SU-DHL-6 (cell line): ENCODE results near the gene PRTG.

ENCODE experiments used
- H2AFZ ChIP-seq: fragments of 200-600 bp; sonication (generic); 2 replicates; pipeline ENCODE4 v1.6.1; 2014; ENCODE audit warnings: low read depth, mild to moderate bottlenecking, moderate library complexity, mixed read lengths, antibody characterized with exemption, low read length; ENCODE audit not compliant: severe bottlenecking
- H3F3A ChIP-seq: fragments of 200-600 bp; shearing (Covaris generic); 2 replicates; pipeline ENCODE4 v1.6.0; 2016; ENCODE audit warnings: antibody characterized with exemption, mild to moderate bottlenecking; ENCODE audit not compliant: insufficient read depth
- H3K27ac ChIP-seq: fragments of 200-600 bp; sonication (generic); 2 replicates; pipeline ENCODE4 v1.5.1; 2016; ENCODE audit warnings: low read depth, mild to moderate bottlenecking, low read length, moderate library complexity, mixed read lengths
- H3K27me3 ChIP-seq: fragments of 200-600 bp; sonication (generic), shearing (Covaris generic); 2 replicates; pipeline ENCODE4 v1.6.0; 2014; ENCODE audit warnings: mild to moderate bottlenecking, low read length
- H3K36me3 ChIP-seq: fragments of 200-600 bp; sonication (generic); 2 replicates; pipeline ENCODE4 v1.6.1; 2014; ENCODE audit warnings: mild to moderate bottlenecking, low read length, mixed read lengths
- H3K4me2 ChIP-seq: fragments of 300-600, 200-600 bp; shearing (Covaris generic), sonication (generic); 2 replicates; pipeline ENCODE4 v1.6.0; 2014; ENCODE audit warnings: low read length, low read depth, mild to moderate bottlenecking; ENCODE audit not compliant: poor library complexity, severe bottlenecking
- H3K4me3 ChIP-seq: fragments of 200-600 bp; sonication (generic); 2 replicates; pipeline ENCODE4 v1.5.1; 2014; ENCODE audit warnings: antibody characterized with exemption, low read length, mild to moderate bottlenecking, mixed read lengths; ENCODE audit not compliant: insufficient read depth, poor library complexity, severe bottlenecking
- H3K79me2 ChIP-seq: fragments of 200-600 bp; sonication (generic); 2 replicates; pipeline ENCODE4 v1.6.1; 2014; ENCODE audit warnings: mild to moderate bottlenecking, low read length, moderate library complexity; ENCODE audit not compliant: insufficient read depth
- H3K9ac ChIP-seq: fragments of 200-600 bp; sonication (generic); 2 replicates; pipeline ENCODE4 v1.7.0; 2014; ENCODE audit warnings: mild to moderate bottlenecking, low read length
- H3K9me2 ChIP-seq: fragments of 200-600 bp; sonication (generic); replicated peaks from 2 replicates; pipeline ENCODE4 v1.6.1; 2014; ENCODE audit warnings: low read length; ENCODE audit not compliant: insufficient read depth
- H3K9me3 ChIP-seq: fragments of 200-600 bp; sonication (generic); 2 replicates; pipeline ENCODE4 v1.6.1; 2014; ENCODE audit warnings: low read length, mixed read lengths; ENCODE audit not compliant: insufficient read depth
- H4K20me1 ChIP-seq: fragments of 200-600 bp; sonication (generic); 2 replicates; pipeline ENCODE4 v1.6.1; 2014; ENCODE audit warnings: low read depth, mild to moderate bottlenecking, antibody characterized with exemption, low read length, moderate library complexity, mixed read lengths
- EZH2phosphoT487 ChIP-seq: fragments of 200-600 bp; sonication (generic), shearing (Covaris generic); conservative IDR thresholded peaks from 2 replicates; pipeline ENCODE4 v1.6.1; 2018; ENCODE audit warnings: mild to moderate bottlenecking, antibody characterized with exemption, low read length, moderate library complexity, mixed read lengths
- TF ChIP-seq, protein P1 (sequence below): fragments of 200-600 bp; sonication (generic); IDR thresholded peaks from one replicate; pipeline ENCODE4 v1.5.1; 2017; ENCODE audit warnings: antibody characterized with exemption, mild to moderate bottlenecking, low read length, moderate library complexity; ENCODE audit not compliant: insufficient read depth, poor library complexity, severe bottlenecking

The PRTG gene

DNA sequence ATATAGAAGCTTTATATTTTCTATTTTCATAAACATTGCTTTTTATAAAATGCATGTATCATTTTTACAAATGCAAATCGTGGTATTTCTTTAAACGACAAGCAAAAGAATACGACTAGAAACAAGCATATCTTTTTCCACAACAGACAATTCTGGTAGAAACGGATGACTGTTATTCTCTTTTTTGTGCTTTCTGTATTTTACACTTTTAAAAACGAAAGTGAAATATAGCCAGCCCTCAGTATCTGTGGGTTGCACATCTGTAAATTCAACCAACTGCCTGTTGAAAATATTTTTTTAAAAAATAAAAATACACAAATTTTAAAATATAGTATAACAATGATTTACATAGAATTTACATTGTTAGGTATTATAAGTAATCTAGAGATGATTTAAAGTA is 61.3 kb downstream of the PRTG start:
- Histone ChIP-seq H3K79me2 (peaks cover 63% of the 10 kb centered on the region), H3K9me3 (no peaks in the 10 kb centered on the region), H3K4me2 (peak overlapping the region; percentile 68), H3K9ac (no peak overlapping the region), H4K20me1 (no peaks in the 10 kb centered on the region), H3K36me3 (peaks cover 65% of the 10 kb centered on the region), H3K9me2 (no peaks in the 10 kb centered on the region), H3F3A (peaks cover 41% of the 10 kb centered on the region), H3K27me3 (no peaks in the 10 kb centered on the region), H3K27ac (peak overlapping the region; percentile 82), H2AFZ (no peak overlapping the region), H3K4me3 (no peak overlapping the region)
- TF ChIP-seq, protein P1, sequence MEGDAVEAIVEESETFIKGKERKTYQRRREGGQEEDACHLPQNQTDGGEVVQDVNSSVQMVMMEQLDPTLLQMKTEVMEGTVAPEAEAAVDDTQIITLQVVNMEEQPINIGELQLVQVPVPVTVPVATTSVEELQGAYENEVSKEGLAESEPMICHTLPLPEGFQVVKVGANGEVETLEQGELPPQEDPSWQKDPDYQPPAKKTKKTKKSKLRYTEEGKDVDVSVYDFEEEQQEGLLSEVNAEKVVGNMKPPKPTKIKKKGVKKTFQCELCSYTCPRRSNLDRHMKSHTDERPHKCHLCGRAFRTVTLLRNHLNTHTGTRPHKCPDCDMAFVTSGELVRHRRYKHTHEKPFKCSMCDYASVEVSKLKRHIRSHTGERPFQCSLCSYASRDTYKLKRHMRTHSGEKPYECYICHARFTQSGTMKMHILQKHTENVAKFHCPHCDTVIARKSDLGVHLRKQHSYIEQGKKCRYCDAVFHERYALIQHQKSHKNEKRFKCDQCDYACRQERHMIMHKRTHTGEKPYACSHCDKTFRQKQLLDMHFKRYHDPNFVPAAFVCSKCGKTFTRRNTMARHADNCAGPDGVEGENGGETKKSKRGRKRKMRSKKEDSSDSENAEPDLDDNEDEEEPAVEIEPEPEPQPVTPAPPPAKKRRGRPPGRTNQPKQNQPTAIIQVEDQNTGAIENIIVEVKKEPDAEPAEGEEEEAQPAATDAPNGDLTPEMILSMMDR = no peak
- TF ChIP-seq EZH2phosphoT487 = no peak

GRCh38 chr15:55676507-55676906 is 66.4 kb downstream of the PRTG start:
- H3K36me3 ChIP-seq = peaks cover 92% of the 10 kb centered on the region
- H3K79me2 ChIP-seq = peaks cover 34% of the 10 kb centered on the region; the same call in 1 of the 2 replicates
- H3K9ac ChIP-seq = no peak overlapping the region
- peaks cover 17% of the 10 kb centered on the region for H3F3A ChIP-seq
- H3K4me2 ChIP-seq = no peak overlapping the region
- H2AFZ ChIP-seq = no peak overlapping the region
- H3K27ac ChIP-seq = peak overlapping the region; percentile 1; the same call in 1 of the 2 replicates
- no peaks in the 10 kb centered on the region for H3K9me3 ChIP-seq
- H3K27me3 ChIP-seq = no peaks in the 10 kb centered on the region
- no peak overlapping the region for H3K4me3 ChIP-seq
- H4K20me1 ChIP-seq = no peaks in the 10 kb centered on the region
- TF ChIP-seq, protein P1 = no peak
- no peak for TF ChIP-seq EZH2phosphoT487
- no peaks in the 10 kb centered on the region for H3K9me2 ChIP-seq

DNA sequence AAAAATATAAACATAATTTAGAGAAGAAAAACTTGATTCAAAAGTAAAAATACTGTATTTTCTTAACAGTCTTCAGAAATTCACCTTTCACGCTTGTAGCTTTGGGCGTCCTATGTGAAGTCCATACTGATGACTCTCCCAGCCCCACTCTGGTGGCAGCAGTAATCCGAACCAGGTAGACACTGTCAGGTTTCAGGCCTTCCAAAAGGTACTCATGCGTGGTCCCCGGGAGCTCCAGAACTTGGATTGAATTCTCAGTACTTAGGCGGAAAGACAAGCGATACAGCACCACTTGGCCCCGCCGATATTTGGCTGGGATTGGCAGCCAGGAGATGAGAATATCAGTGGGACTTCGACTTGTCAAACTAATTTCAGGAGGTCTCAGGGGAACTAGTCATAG is 69.7 kb downstream of the PRTG start:
- no peak overlapping the region for H3K4me2 ChIP-seq
- peaks cover 85% of the 10 kb centered on the region for H3K36me3 ChIP-seq
- peaks cover 14% of the 10 kb centered on the region; the same call in 1 of the 2 replicates for H3F3A ChIP-seq
- peaks cover 42% of the 10 kb centered on the region for H3K79me2 ChIP-seq
- H2AFZ ChIP-seq = no peak overlapping the region
- H3K9me2 ChIP-seq = no peaks in the 10 kb centered on the region
- H3K9ac ChIP-seq = no peak overlapping the region
- TF ChIP-seq EZH2phosphoT487 = no peak
- TF ChIP-seq, protein P1 = no peak
- no peak overlapping the region for H3K4me3 ChIP-seq
- H3K27ac ChIP-seq = no peak overlapping the region
- H4K20me1 ChIP-seq = no peaks in the 10 kb centered on the region
- no peaks in the 10 kb centered on the region for H3K9me3 ChIP-seq
- no peaks in the 10 kb centered on the region for H3K27me3 ChIP-seq

- Histone ChIP-seq H3K4me3 (no peak overlapping the region), H2AFZ (no peak overlapping the region), H3K36me3 (peaks cover 64% of the 10 kb centered on the region), H3K9me2 (no peaks in the 10 kb centered on the region), H3K27ac (no peak overlapping the region), H3F3A (peaks cover under 1% of the 10 kb centered on the region; the same call in 1 of the 2 replicates), H3K79me2 (peaks cover 40% of the 10 kb centered on the region), H3K9me3 (no peaks in the 10 kb centered on the region), H3K27me3 (no peaks in the 10 kb centered on the region), H3K4me2 (no peak overlapping the region), H4K20me1 (no peaks in the 10 kb centered on the region), H3K9ac (no peak overlapping the region)
- TF ChIP-seq, protein P1 = no peak
- TF ChIP-seq EZH2phosphoT487 = no peak
Observed at GRCh38 chr15:55669270-55669669, 73.7 kb downstream of the PRTG start.
